Measurements from ENCODE around the gene RPN2. TPM values are rescaled to one million over a fixed set of nuclear protein-coding genes. Genes with fewer than 3 reads are reported as not detected.

The RPN2 gene
- total RNA-seq, 2 donors from 2014 or later, result 154 to 269 TPM

- no peak for TF ChIP-seq CTCF (IDR thresholded peaks at IDR 0.05)
- no peaks in the 10 kb centered on the region for H3K36me3 ChIP-seq
- intact Hi-C loops (cut with DNase I), result loop anchor here (10.0 kb wide), 1 partner anchor 73 kb away; no protein-coding TSS in a partner anchor
- no peak for DNase-seq
- no peak overlapping the region for H3K9ac ChIP-seq (ENCODE audit: low read depth in 2 of 2, low read length in 2 of 2)
- no peaks in the 10 kb centered on the region for H3K9me3 ChIP-seq
- H3K27ac ChIP-seq, result no peak overlapping the region
- no peaks in the 10 kb centered on the region for H3K27me3 ChIP-seq
- no peak overlapping the region for H3K4me3 ChIP-seq
- no peaks in the 10 kb centered on the region for H3K4me1 ChIP-seq
These were observed 88.7 kb downstream of the RPN2 start for GRCh38 chr20:37267667-37268313.

DNA sequence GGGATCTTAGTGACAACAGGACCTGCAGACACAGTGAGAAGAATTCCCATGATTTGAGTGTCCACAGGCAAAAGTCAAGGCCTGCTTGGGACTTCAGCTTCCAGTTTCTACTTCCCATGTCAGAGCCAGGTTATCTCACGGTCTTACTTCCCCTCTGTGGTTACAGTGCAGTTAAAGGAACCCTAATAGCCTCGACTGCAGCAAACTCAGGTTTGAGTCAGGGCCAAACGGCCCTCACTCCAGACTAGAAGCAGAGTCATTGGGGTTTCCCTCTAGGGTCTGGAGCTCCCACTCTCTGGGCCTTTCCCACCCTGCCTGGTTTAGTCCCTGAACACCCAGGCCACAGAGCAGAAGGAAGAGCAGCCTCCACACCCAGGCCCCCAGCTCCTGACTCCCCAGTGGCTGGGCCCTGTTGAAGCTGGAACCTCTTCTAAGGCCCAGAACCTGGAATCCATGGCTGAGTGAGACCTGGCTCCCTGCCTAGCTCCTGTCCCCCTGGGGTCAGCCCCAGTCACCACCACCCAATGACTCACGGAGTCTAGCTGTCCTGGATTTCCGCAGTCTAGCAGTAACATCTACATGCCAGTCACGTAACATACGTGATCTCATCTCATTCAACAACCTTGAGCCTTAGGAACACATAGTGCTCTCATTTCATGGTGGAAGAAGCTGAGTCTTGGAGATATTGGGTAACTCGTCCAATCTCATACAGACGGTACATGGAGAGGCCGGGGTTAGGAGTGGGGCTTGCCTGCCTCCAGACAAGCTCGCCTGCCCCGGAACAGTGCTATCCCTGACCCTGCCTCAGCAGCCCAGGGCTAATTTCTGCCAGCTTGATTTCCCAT is 91.7 kb downstream of the RPN2 start:
- peak overlapping the region in 1 of 2 donors; percentile 14 for H3K9ac ChIP-seq (ENCODE audit: low read depth in 2 of 2, low read length in 2 of 2)

DNA sequence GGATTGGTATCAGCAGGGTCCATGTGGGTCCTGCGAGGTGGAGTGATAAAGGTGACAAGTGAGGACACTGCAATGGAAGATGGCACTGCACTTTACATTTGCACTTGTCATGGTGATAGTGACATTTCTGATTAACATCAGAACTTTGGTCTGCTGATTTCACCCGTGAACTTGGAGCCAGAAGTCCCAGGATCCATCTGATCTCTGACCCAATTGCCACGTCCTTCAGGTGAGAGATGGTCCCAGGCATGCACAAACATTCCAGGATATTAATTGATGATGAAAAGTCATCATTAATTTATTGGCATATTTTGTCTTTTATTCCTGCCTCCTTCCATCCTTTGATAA is 92.3 kb downstream of the RPN2 start:
- intact Hi-C loops (cut with DNase I), result loop anchor here (5.0 kb wide), 1 partner anchor 261 kb away; no protein-coding TSS in a partner anchor
- no peak overlapping the region for H3K27ac ChIP-seq
- no peaks in the 10 kb centered on the region for H3K4me1 ChIP-seq

More for the DNA sequence above, 91.7 kb downstream of the RPN2 start:
- no peak for TF ChIP-seq CTCF (IDR thresholded peaks at IDR 0.05)
- no peak for DNase-seq
- no peaks in the 10 kb centered on the region for H3K9me3 ChIP-seq
- H3K36me3 ChIP-seq, result no peaks in the 10 kb centered on the region
- no peaks in the 10 kb centered on the region for H3K4me1 ChIP-seq
- no peaks in the 10 kb centered on the region for H3K27me3 ChIP-seq
- no peak overlapping the region for H3K4me3 ChIP-seq
- intact Hi-C loops (cut with DNase I), result loop anchor here (5.0 kb wide), 1 partner anchor 262 kb away; no protein-coding TSS in a partner anchor
- no peak overlapping the region for H3K27ac ChIP-seq

DNA sequence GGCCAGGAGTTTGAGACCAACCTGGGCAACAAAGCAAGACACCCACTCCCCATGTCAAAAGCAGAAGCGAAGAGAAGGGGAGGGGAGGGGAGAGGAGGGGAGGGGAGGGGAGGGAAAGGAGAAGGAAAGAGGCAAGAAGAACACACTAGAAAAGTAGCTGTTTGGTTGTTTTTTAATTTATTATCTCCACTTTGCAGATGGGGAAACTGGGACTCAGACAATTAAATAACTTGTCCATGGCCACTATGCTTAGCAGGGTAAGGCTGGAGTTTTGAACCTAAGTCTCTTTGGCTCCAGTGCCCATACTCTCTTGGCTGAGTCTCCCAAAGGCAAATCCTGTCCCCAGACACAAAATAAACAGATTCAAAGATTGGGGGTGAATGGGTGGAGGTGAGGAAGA is 94.9 kb downstream of the RPN2 start:
- no peak for DNase-seq
- H3K27ac ChIP-seq, result no peak overlapping the region
- H3K4me1 ChIP-seq, result peaks cover 5% of the 10 kb centered on the region
- no peak for TF ChIP-seq CTCF (IDR thresholded peaks at IDR 0.05)
- H3K36me3 ChIP-seq, result no peaks in the 10 kb centered on the region
- intact Hi-C loops (cut with DNase I), result loop anchor here (5.0 kb wide), 1 partner anchor 258 kb away; no protein-coding TSS in a partner anchor
- no peaks in the 10 kb centered on the region for H3K27me3 ChIP-seq
- H3K4me3 ChIP-seq, result no peak overlapping the region
- no peaks in the 10 kb centered on the region for H3K9me3 ChIP-seq
- H3K9ac ChIP-seq (ENCODE audit: low read depth in 2 of 2, low read length in 2 of 2), result no peak overlapping the region

More for the DNA sequence above, 92.3 kb downstream of the RPN2 start:
- no peaks in the 10 kb centered on the region for H3K9me3 ChIP-seq
- DNase-seq, result no peak
- H3K36me3 ChIP-seq, result no peaks in the 10 kb centered on the region
- H3K4me3 ChIP-seq, result no peak overlapping the region
- TF ChIP-seq CTCF (IDR thresholded peaks at IDR 0.05), result no peak
- H3K27me3 ChIP-seq, result no peaks in the 10 kb centered on the region
- no peak overlapping the region for H3K9ac ChIP-seq (ENCODE audit: low read depth in 2 of 2, low read length in 2 of 2)

GRCh38 chr20:37274851-37275524 is 95.9 kb downstream of the RPN2 start:
- no peaks in the 10 kb centered on the region for H3K9me3 ChIP-seq
- no peak overlapping the region for H3K9ac ChIP-seq (ENCODE audit: low read depth in 2 of 2, low read length in 2 of 2)
- H3K27ac ChIP-seq, result no peak overlapping the region
- DNase-seq, result no peak
- peaks cover 5% of the 10 kb centered on the region for H3K4me1 ChIP-seq
- no peak overlapping the region for H3K4me3 ChIP-seq
- H3K36me3 ChIP-seq, result no peaks in the 10 kb centered on the region
- TF ChIP-seq CTCF (IDR thresholded peaks at IDR 0.05), result no peak
- no peaks in the 10 kb centered on the region for H3K27me3 ChIP-seq
- intact Hi-C loops (cut with DNase I), result loop anchor here (5.0 kb wide), 1 partner anchor 257 kb away; no protein-coding TSS in a partner anchor
